HCT116 (cell line): ENCODE data around the gene ACMSD. TPM values are rescaled to one million over a fixed set of nuclear protein-coding genes. Genes with fewer than 3 reads are reported as not detected.

Source experiments
- ATAC-seq: fragments of 200-7000 bp; cut with Tn5 transposase; 2 replicates; pipeline ENCODE4 v1.9.1; 2020; ENCODE audit warnings: mild to moderate bottlenecking, moderate library complexity
- BruUV-seq: library from RNA; stranded (reverse); fragments of 400-500 nt; replicated peaks from 2 replicates; lab custom pipeline; 2021; lab: Mats Ljungman, UMichigan
- CTCF ChIA-PET: fragments of 300-600 bp; sonication (Branson Sonifier 250); formaldehyde crosslinking; loops from one replicate; lab custom pipeline; 2021; ENCODE audit warnings: antibody characterized with exemption; lab: Charles Lee
- POLR2A ChIA-PET: fragments of 300-600, 350-600 bp; sonication (Branson Sonifier 250); formaldehyde crosslinking; loops from one replicate; lab custom pipeline; 2021; ENCODE audit warnings: antibody characterized with exemption; lab: Charles Lee
- RAD21 ChIA-PET, 2 experiments: fragments of 300-600 bp; sonication (Branson Sonifier 250); formaldehyde crosslinking; loops; one replicate each; lab custom pipeline; 2023; ENCODE audit warnings: low total read pairs in 2 of 2; ENCODE audit not compliant: uncharacterized antibody in 2 of 2, unreplicated experiment in 2 of 2, low non-redundant PET in 1 of 2; lab: Charles Lee
- DNase-seq: peaks from one replicate; pipeline ENCODE4 v3.0.0-alpha.2; 2010; ENCODE audit warnings: low read depth, low spot score
- H2AFZ ChIP-seq: fragments of 200-600 bp; shearing (Covaris generic), sonication (generic); 2 replicates; pipeline ENCODE4 v1.6.1; 2017; ENCODE audit warnings: low read depth, mixed run types, mixed read lengths, antibody characterized with exemption, low read length; ENCODE audit not compliant: poor library complexity, severe bottlenecking
- H3K27ac ChIP-seq: 2 replicates; pipeline ENCODE4 v1.5.1; 2012; ENCODE audit warnings: low read depth, low read length
- H3K27me3 ChIP-seq: fragments of 200-600 bp; sonication (generic); 2 replicates; pipeline ENCODE4 v1.6.1; 2016; ENCODE audit warnings: mixed run types, low read length, mixed read lengths; ENCODE audit not compliant: insufficient read depth
- H3K36me3 ChIP-seq, 2 experiments: fragments of 200-500 bp in 1 of 2; fragments of 200-600 bp in 1 of 2; sonication (Bioruptor generic) in 1 of 2; sonication (generic) in 1 of 2; 2 replicates each; pipeline versions ENCODE4 v1.5.1 to v1.6.1; 2014 to 2016; ENCODE audit warnings: low read length in 2 of 2, inconsistent platforms in 1 of 2, mixed read lengths in 1 of 2, mixed run types in 1 of 2; ENCODE audit not compliant: insufficient read depth in 2 of 2, control insufficient read depth in 1 of 2
- H3K4me1 ChIP-seq, 2 experiments: fragments of 200-600 bp in 1 of 2; sonication (generic) in 1 of 2; 2 replicates each; pipeline versions ENCODE4 v1.5.1 to v1.6.1; 2012 to 2017; ENCODE audit warnings: low read length in 2 of 2, inconsistent platforms in 1 of 2, mild to moderate bottlenecking in 1 of 2, mixed read lengths in 1 of 2, mixed run types in 1 of 2, moderate library complexity in 1 of 2; ENCODE audit not compliant: insufficient read depth in 2 of 2, control insufficient read depth in 1 of 2
- H3K4me2 ChIP-seq: fragments of 200-600 bp; sonication (generic); 2 replicates; pipeline ENCODE4 v1.6.1; 2017; ENCODE audit warnings: mixed run types, low read length, mixed read lengths
- H3K4me3 ChIP-seq, 2 experiments: fragments of 200-600 bp in 1 of 2; sonication (generic) in 1 of 2; replicated peaks in 1 of 2; 2 replicates each; pipeline ENCODE4 v1.5.1; 2011 to 2016; ENCODE audit warnings: low read length in 2 of 2, control low read depth in 1 of 2, low read depth in 1 of 2, mild to moderate bottlenecking in 1 of 2, mixed read lengths in 1 of 2, mixed run types in 1 of 2
- H3K79me2 ChIP-seq: fragments of 200-600 bp; sonication (generic); 2 replicates; pipeline ENCODE4 v1.6.1; 2017; ENCODE audit warnings: mild to moderate bottlenecking, mixed run types, low read length, moderate library complexity, mixed read lengths; ENCODE audit not compliant: insufficient read depth
- H3K9ac ChIP-seq: fragments of 200-600 bp; sonication (generic); 2 replicates; pipeline ENCODE4 v1.6.1; 2016; ENCODE audit warnings: low read length, mixed read lengths
- H3K9me2 ChIP-seq: fragments of 200-600 bp; sonication (generic), shearing (Covaris generic); 2 replicates; pipeline ENCODE4 v1.6.1; 2017; ENCODE audit warnings: mixed run types, mild to moderate bottlenecking, moderate library complexity; ENCODE audit not compliant: insufficient read depth
- H3K9me3 ChIP-seq, 2 experiments: fragments of 200-500 bp in 1 of 2; fragments of 200-600 bp in 1 of 2; sonication (Bioruptor generic) in 1 of 2; sonication (generic) in 1 of 2; 2 replicates each; pipeline ENCODE4 v1.6.1; 2014 to 2017; ENCODE audit warnings: low read length in 2 of 2, mixed read lengths in 2 of 2, inconsistent platforms in 1 of 2, low read depth in 1 of 2, mild to moderate bottlenecking in 1 of 2, mixed run types in 1 of 2, moderate library complexity in 1 of 2; ENCODE audit not compliant: control insufficient read depth in 1 of 2, insufficient read depth in 1 of 2
- H4K20me1 ChIP-seq: fragments of 200-600 bp; sonication (generic), shearing (Covaris generic); 2 replicates; pipeline ENCODE4 v1.6.1; 2017; ENCODE audit warnings: mixed run types, mild to moderate bottlenecking, moderate library complexity; ENCODE audit not compliant: insufficient read depth
- CEBPB ChIP-seq: IDR thresholded peaks from 2 replicates; pipeline ENCODE4 v1.6.1; 2012; ENCODE audit warnings: low read depth
- EGR1 ChIP-seq: IDR thresholded peaks from 2 replicates; pipeline ENCODE4 v1.6.1; 2012; ENCODE audit warnings: low read depth
- ELF1 ChIP-seq: IDR thresholded peaks from 2 replicates; pipeline ENCODE4 v1.6.1; 2012; ENCODE audit warnings: low read depth, borderline replicate concordance
- EZH2 ChIP-seq: fragments of 200-600 bp; sonication (generic); IDR thresholded peaks from 2 replicates; pipeline ENCODE4 v1.6.1; 2017; ENCODE audit warnings: antibody characterized with exemption, mixed run types
- EZH2phosphoT487 ChIP-seq: fragments of 200-600 bp; IDR thresholded peaks from 2 replicates; pipeline ENCODE4 v1.6.1; 2018; ENCODE audit warnings: antibody characterized with exemption, borderline replicate concordance
- FOSL1 ChIP-seq: IDR thresholded peaks from 2 replicates; pipeline ENCODE4 v1.6.1; 2012; ENCODE audit warnings: low read depth
- JUND ChIP-seq: IDR thresholded peaks from 2 replicates; pipeline ENCODE4 v1.6.1; 2012
- POLR2A ChIP-seq: IDR thresholded peaks from 2 replicates; pipeline ENCODE4 v1.7.0; 2011; ENCODE audit warnings: borderline replicate concordance; ENCODE audit not compliant: insufficient read depth, insufficient read length; ENCODE audit errors: extremely low read depth
- POLR2AphosphoS5 ChIP-seq: IDR thresholded peaks from 2 replicates; pipeline ENCODE4 v1.6.1; 2011; ENCODE audit warnings: mild to moderate bottlenecking, low read depth, low read length, moderate library complexity
- RAD21 ChIP-seq: IDR thresholded peaks from 2 replicates; pipeline ENCODE4 v1.6.1; 2012; ENCODE audit warnings: low read depth, mild to moderate bottlenecking
- SIN3A ChIP-seq: IDR thresholded peaks from 2 replicates; pipeline ENCODE4 v1.6.1; 2012; ENCODE audit warnings: low read depth
- SP1 ChIP-seq: IDR thresholded peaks from 2 replicates; pipeline ENCODE4 v1.6.1; 2012; ENCODE audit warnings: low read depth
- TCF7L2 ChIP-seq: IDR thresholded peaks from 2 replicates; pipeline ENCODE4 v1.7.0; 2011; ENCODE audit warnings: borderline replicate concordance, inconsistent platforms; ENCODE audit not compliant: insufficient read depth, insufficient read length; ENCODE audit errors: extremely low read depth
- intact Hi-C: fragments of 100-400 bp; cut with micrococcal nuclease; formaldehyde crosslinking; loops from 2 replicates; pipeline ENCODE4 v1.10.0; 2022
- total RNA-seq: library from RNA; stranded (reverse); gene quantifications from one replicate; pipeline ENCODE4 v1.2.1, GENCODE V29; 2021; ENCODE audit not compliant: unreplicated experiment
- TF ChIP-seq, protein P1 (sequence below), 3 experiments: fragments of 200-600 bp in 1 of 3; sonication (generic) in 1 of 3; IDR thresholded peaks in 2 of 3; conservative IDR thresholded peaks in 1 of 3; 2 replicates each; pipeline ENCODE4 v1.5.1; 2012 to 2017; ENCODE audit warnings: low read depth in 2 of 3, low read length in 2 of 3, antibody characterized with exemption in 1 of 3, borderline replicate concordance in 1 of 3, control low read depth in 1 of 3, mild to moderate bottlenecking in 1 of 3, mixed read lengths in 1 of 3, mixed run types in 1 of 3, moderate library complexity in 1 of 3; ENCODE audit not compliant: insufficient read depth in 1 of 3
- TF ChIP-seq, protein P2 (sequence below): IDR thresholded peaks from 2 replicates; pipeline ENCODE4 v1.6.1; 2012
- TF ChIP-seq, protein P3 (sequence below): IDR thresholded peaks from 2 replicates; pipeline ENCODE4 v1.6.1; 2012

ACMSD gene
- total RNA-seq, 1 experiment from 2014 or later: not detected

DNA sequence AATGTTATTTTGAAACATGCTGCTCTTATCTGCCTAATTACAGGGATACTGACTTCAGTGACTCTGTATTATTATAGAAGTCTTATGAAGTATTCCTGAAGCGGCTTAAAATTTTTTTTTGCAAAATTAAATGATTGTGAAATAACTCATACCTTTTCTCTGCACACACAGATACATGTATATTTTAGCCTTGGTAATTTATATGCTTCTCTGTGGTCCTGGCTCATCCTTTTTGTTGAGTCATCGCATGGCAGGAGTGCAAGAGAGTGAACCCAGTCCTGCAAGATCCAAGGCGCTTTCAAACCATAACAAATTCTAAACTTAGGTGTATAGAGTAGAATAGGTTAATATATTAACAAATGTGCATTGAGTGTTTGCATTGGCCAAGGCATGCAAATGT is 88.8 kb downstream of the ACMSD start:
- no peaks in the 10 kb centered on the region for H3K9me3 ChIP-seq
- H3K27me3 ChIP-seq: no peaks in the 10 kb centered on the region
- H3K27ac ChIP-seq: no peak overlapping the region
- ChIA-PET RAD21 (no interaction called here), POLR2A (no interaction called here), CTCF (no interaction called here)
- H3K79me2 ChIP-seq: peaks cover 100% of the 10 kb centered on the region
- H4K20me1 ChIP-seq: peaks cover 33% of the 10 kb centered on the region; the same call in 1 of the 2 replicates
- no peak overlapping the region for H3K4me2 ChIP-seq
- H3K4me3 ChIP-seq: no peak overlapping the region
- TF ChIP-seq JUND: no peak
- TF ChIP-seq, protein P1, sequence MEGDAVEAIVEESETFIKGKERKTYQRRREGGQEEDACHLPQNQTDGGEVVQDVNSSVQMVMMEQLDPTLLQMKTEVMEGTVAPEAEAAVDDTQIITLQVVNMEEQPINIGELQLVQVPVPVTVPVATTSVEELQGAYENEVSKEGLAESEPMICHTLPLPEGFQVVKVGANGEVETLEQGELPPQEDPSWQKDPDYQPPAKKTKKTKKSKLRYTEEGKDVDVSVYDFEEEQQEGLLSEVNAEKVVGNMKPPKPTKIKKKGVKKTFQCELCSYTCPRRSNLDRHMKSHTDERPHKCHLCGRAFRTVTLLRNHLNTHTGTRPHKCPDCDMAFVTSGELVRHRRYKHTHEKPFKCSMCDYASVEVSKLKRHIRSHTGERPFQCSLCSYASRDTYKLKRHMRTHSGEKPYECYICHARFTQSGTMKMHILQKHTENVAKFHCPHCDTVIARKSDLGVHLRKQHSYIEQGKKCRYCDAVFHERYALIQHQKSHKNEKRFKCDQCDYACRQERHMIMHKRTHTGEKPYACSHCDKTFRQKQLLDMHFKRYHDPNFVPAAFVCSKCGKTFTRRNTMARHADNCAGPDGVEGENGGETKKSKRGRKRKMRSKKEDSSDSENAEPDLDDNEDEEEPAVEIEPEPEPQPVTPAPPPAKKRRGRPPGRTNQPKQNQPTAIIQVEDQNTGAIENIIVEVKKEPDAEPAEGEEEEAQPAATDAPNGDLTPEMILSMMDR (IDR thresholded peaks at IDR 0.05 in 2 of 3, conservative IDR thresholded peaks at IDR 0.05 in 1 of 3; ENCODE audit: borderline replicate concordance in 1 of 3, insufficient read depth in 1 of 3, low read depth in 2 of 3, low read length in 2 of 3): no peak
- TF ChIP-seq EZH2phosphoT487: no peak
- no peak for TF ChIP-seq ELF1
- no peak for TF ChIP-seq POLR2A
- TF ChIP-seq SIN3A: no peak
- no peak for TF ChIP-seq SP1
- TF ChIP-seq RAD21: no peak
- TF ChIP-seq TCF7L2: no peak
- no peak for TF ChIP-seq EGR1
- TF ChIP-seq, protein P2, sequence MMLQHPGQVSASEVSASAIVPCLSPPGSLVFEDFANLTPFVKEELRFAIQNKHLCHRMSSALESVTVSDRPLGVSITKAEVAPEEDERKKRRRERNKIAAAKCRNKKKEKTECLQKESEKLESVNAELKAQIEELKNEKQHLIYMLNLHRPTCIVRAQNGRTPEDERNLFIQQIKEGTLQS: no peak
- TF ChIP-seq CEBPB: no peak
- TF ChIP-seq, protein P3, sequence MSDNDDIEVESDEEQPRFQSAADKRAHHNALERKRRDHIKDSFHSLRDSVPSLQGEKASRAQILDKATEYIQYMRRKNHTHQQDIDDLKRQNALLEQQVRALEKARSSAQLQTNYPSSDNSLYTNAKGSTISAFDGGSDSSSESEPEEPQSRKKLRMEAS: no peak
- no peak for TF ChIP-seq FOSL1
- TF ChIP-seq EZH2: no peak
- no peak for TF ChIP-seq POLR2AphosphoS5
- no peak overlapping the region for H3K9ac ChIP-seq
- BruUV-seq: no TSS peak
- ATAC-seq (no peak), DNase-seq (no peak)
- no peaks in the 10 kb centered on the region; a peak in 1 of 4 replicates for H3K4me1 ChIP-seq
- peaks cover 0 to 4% of the 10 kb centered on the region in 2 experiments; a peak in 2 of 4 replicates for H3K36me3 ChIP-seq
- no peak overlapping the region for H2AFZ ChIP-seq
- intact Hi-C loops: no loop called here
- no peaks in the 10 kb centered on the region for H3K9me2 ChIP-seq
